CD4-positive, alpha-beta T cell treated with Interleukin-17A for 1 hour (primary cell): ENCODE measurements around the gene SPOCK1.

Experiments used
- DNase-seq: peaks from one replicate; pipeline ENCODE4 v3.0.0-alpha.2; 2020

Gene SPOCK1

GRCh38 chr5:137290373-137290772 lies 208.8 kb downstream of the SPOCK1 start:
- DNase-seq, result no peak

- no peak for DNase-seq
Measured at GRCh38 chr5:137289856-137290255, 209.3 kb downstream of the SPOCK1 start.

- no peak for DNase-seq
Measured at GRCh38 chr5:137287569-137287968, 211.6 kb downstream of the SPOCK1 start.

- DNase-seq, result no peak
Measured at GRCh38 chr5:137286025-137286610, 213.0 kb downstream of the SPOCK1 start.

- no peak for DNase-seq
Measured at GRCh38 chr5:137283801-137284200, 215.3 kb downstream of the SPOCK1 start.

- no peak for DNase-seq
Measured at GRCh38 chr5:137282216-137282615, 216.9 kb downstream of the SPOCK1 start.

- DNase-seq, result no peak
Measured at GRCh38 chr5:137281201-137281600, 217.9 kb downstream of the SPOCK1 start.

GRCh38 chr5:137280656-137281055 lies 218.5 kb downstream of the SPOCK1 start:
- no peak for DNase-seq

- DNase-seq, result no peak
Measured at GRCh38 chr5:137279521-137280231, 219.4 kb downstream of the SPOCK1 start.

- DNase-seq, result no peak
Measured at GRCh38 chr5:137278476-137278875, 220.7 kb downstream of the SPOCK1 start.

GRCh38 chr5:137275083-137275482 lies 224.0 kb downstream of the SPOCK1 start:
- DNase-seq, result no peak

- no peak for DNase-seq
Measured at GRCh38 chr5:137273511-137273910, 225.6 kb downstream of the SPOCK1 start.

GRCh38 chr5:137272831-137273230 lies 226.3 kb downstream of the SPOCK1 start:
- no peak for DNase-seq

GRCh38 chr5:137269946-137270345 lies 229.2 kb downstream of the SPOCK1 start:
- no peak for DNase-seq

- no peak for DNase-seq
Measured at GRCh38 chr5:137269274-137269673, 229.9 kb downstream of the SPOCK1 start.

GRCh38 chr5:137268646-137269045 lies 230.5 kb downstream of the SPOCK1 start:
- no peak for DNase-seq

- no peak for DNase-seq
Measured at GRCh38 chr5:137266186-137266585, 232.9 kb downstream of the SPOCK1 start.

GRCh38 chr5:137265457-137265856 lies 233.7 kb downstream of the SPOCK1 start:
- DNase-seq, result no peak

GRCh38 chr5:137264573-137264972 lies 234.6 kb downstream of the SPOCK1 start:
- no peak for DNase-seq

GRCh38 chr5:137264041-137264440 lies 235.1 kb downstream of the SPOCK1 start:
- no peak for DNase-seq

GRCh38 chr5:137263371-137264005 lies 235.6 kb downstream of the SPOCK1 start:
- no peak for DNase-seq

GRCh38 chr5:137262818-137263217 lies 236.3 kb downstream of the SPOCK1 start:
- DNase-seq, result no peak

- no peak for DNase-seq
Measured at GRCh38 chr5:137260820-137261695, 238.1 kb downstream of the SPOCK1 start.
